GM23338 (cell line): Measurements from ENCODE around the gene RBFOX1. TPM values are rescaled to one million over a fixed set of nuclear protein-coding genes. Genes with fewer than 3 reads are reported as not detected.

Experiments used
- ATAC-seq: fragments of 200-7000 bp; cut with Tn5 transposase; 3 replicates; pipeline ENCODE4 v1.9.1; 2020
- DNase-seq: peaks from one replicate; pipeline ENCODE4 v3.0.0-alpha.2; 2015; ENCODE audit warnings: low spot score
- H2AFZ ChIP-seq: fragments of 200-600 bp; sonication (generic); 2 replicates; pipeline ENCODE4 v1.8.0; 2016; ENCODE audit warnings: antibody characterized with exemption, mild to moderate bottlenecking, moderate library complexity
- H3F3A ChIP-seq: fragments of 200-600 bp; sonication (generic); replicated peaks from 2 replicates; pipeline ENCODE4 v1.8.0; 2017; ENCODE audit warnings: antibody characterized with exemption, mixed run types, low read depth
- H3K27ac ChIP-seq: fragments of 200-600 bp; sonication (generic); 2 replicates; pipeline ENCODE4 v1.6.1; 2016; ENCODE audit warnings: low read depth
- H3K27me3 ChIP-seq: fragments of 200-600 bp; sonication (generic); 2 replicates; pipeline ENCODE4 v1.8.0; 2016; ENCODE audit warnings: mild to moderate bottlenecking, mixed run types, moderate library complexity; ENCODE audit not compliant: insufficient read depth
- H3K36me3 ChIP-seq: fragments of 200-600 bp; sonication (generic); 2 replicates; pipeline ENCODE4 v1.8.0; 2016; ENCODE audit warnings: mild to moderate bottlenecking; ENCODE audit not compliant: insufficient read depth
- H3K4me1 ChIP-seq: fragments of 200-600 bp; sonication (generic); 2 replicates; pipeline ENCODE4 v1.8.0; 2016; ENCODE audit warnings: mild to moderate bottlenecking, moderate library complexity; ENCODE audit not compliant: insufficient read depth
- H3K4me2 ChIP-seq: fragments of 200-600 bp; sonication (generic); 2 replicates; pipeline ENCODE4 v1.7.1; 2017; ENCODE audit warnings: mixed run types
- H3K4me3 ChIP-seq: fragments of 200-600 bp; sonication (generic); 2 replicates; pipeline ENCODE4 v1.6.1; 2016; ENCODE audit warnings: mixed run types
- H3K79me2 ChIP-seq: fragments of 200-600 bp; sonication (generic); replicated peaks from 2 replicates; pipeline ENCODE4 v1.8.0; 2017; ENCODE audit warnings: mild to moderate bottlenecking; ENCODE audit not compliant: insufficient read depth
- H3K9me2 ChIP-seq: fragments of 200-600 bp; sonication (generic); 2 replicates; pipeline ENCODE4 v1.8.0; 2017; ENCODE audit not compliant: insufficient read depth
- H4K20me1 ChIP-seq: fragments of 200-600 bp; sonication (generic); replicated peaks from 2 replicates; pipeline ENCODE4 v1.8.0; 2017; ENCODE audit warnings: mild to moderate bottlenecking; ENCODE audit not compliant: insufficient read depth
- H3K27ac Mint-ChIP-seq: 2 replicates; pipeline ENCODE4 v1.8.0; 2020; ENCODE audit warnings: inconsistent platforms, mild to moderate bottlenecking, moderate library complexity, mixed read lengths
- H3K27me3 Mint-ChIP-seq: 3 replicates; pipeline ENCODE4 v1.8.0; 2022; ENCODE audit warnings: low read depth, mild to moderate bottlenecking, moderate library complexity, mixed read lengths, inconsistent platforms; ENCODE audit not compliant: insufficient read depth, poor library complexity
- H3K36me3 Mint-ChIP-seq: 3 replicates; pipeline ENCODE4 v1.8.0; 2021; ENCODE audit warnings: low read depth, mild to moderate bottlenecking, inconsistent platforms, moderate library complexity, mixed read lengths
- H3K4me1 Mint-ChIP-seq: 3 replicates; pipeline ENCODE4 v1.8.0; 2020; ENCODE audit warnings: mild to moderate bottlenecking, inconsistent platforms, mixed read lengths
- H3K4me3 Mint-ChIP-seq: 3 replicates; pipeline ENCODE4 v1.8.0; 2021; ENCODE audit warnings: moderate library complexity, mild to moderate bottlenecking, inconsistent platforms, mixed read lengths
- H3K9me3 Mint-ChIP-seq: 3 replicates; pipeline ENCODE4 v1.8.0; 2020; ENCODE audit warnings: moderate library complexity, mild to moderate bottlenecking, inconsistent platforms, mixed read lengths
- CREB1 ChIP-seq: fragments of 250-450 bp; sonication (Bioruptor Pico); IDR thresholded peaks from 2 replicates; pipeline ENCODE4 v1.5.0; 2020; ENCODE audit warnings: low read depth, mild to moderate bottlenecking, moderate library complexity
- CTCF ChIP-seq, 2 experiments: fragments of 200-600 bp in 1 of 2; sonication (generic) in 1 of 2; conservative IDR thresholded peaks; 2 replicates each; pipeline versions ENCODE4 v1.5.1 to v1.6.1; 2016 to 2017; ENCODE audit warnings: antibody characterized with exemption in 2 of 2, low read depth in 2 of 2, mild to moderate bottlenecking in 2 of 2, moderate library complexity in 1 of 2
- ETS1 ChIP-seq: IDR thresholded peaks from 2 replicates; pipeline ENCODE4 v1.6.1; 2016; ENCODE audit warnings: antibody characterized with exemption
- EZH2 ChIP-seq: fragments of 200-600 bp; sonication (generic); IDR thresholded peaks from one replicate; pipeline ENCODE4 v1.8.0; 2017; ENCODE audit warnings: antibody characterized with exemption, mild to moderate bottlenecking, low read depth; ENCODE audit not compliant: unreplicated experiment
- EZH2phosphoT487 ChIP-seq: fragments of 200-600 bp; sonication (generic); IDR thresholded peaks from one replicate; pipeline ENCODE4 v1.8.1; 2018; ENCODE audit warnings: antibody characterized with exemption; ENCODE audit not compliant: unreplicated experiment
- JUNB ChIP-seq: IDR thresholded peaks from one replicate; pipeline ENCODE4 v1.6.1; 2016; ENCODE audit warnings: antibody characterized with exemption; ENCODE audit not compliant: unreplicated experiment
- NANOG ChIP-seq: IDR thresholded peaks from 2 replicates; pipeline ENCODE4 v1.6.1; 2016; ENCODE audit warnings: antibody characterized with exemption, borderline replicate concordance
- POLR2AphosphoS5 ChIP-seq: IDR thresholded peaks from 2 replicates; pipeline ENCODE4 v1.6.1; 2016; ENCODE audit warnings: antibody characterized with exemption, low read depth
- REST ChIP-seq: IDR thresholded peaks from one replicate; pipeline ENCODE4 v1.6.1; 2018; ENCODE audit warnings: antibody characterized with exemption; ENCODE audit not compliant: unreplicated experiment
- STAT1 ChIP-seq: IDR thresholded peaks from one replicate; pipeline ENCODE4 v1.6.1; 2016; ENCODE audit warnings: antibody characterized with exemption; ENCODE audit not compliant: unreplicated experiment
- ZNF114 ChIP-seq: fragments of 250-450 bp; sonication (Bioruptor Pico); IDR thresholded peaks from 2 replicates; pipeline ENCODE4 v1.5.0; 2020; ENCODE audit warnings: mild to moderate bottlenecking, moderate library complexity
- ZNF331 ChIP-seq: fragments of 250-450 bp; sonication (Bioruptor Pico); IDR thresholded peaks from 2 replicates; pipeline ENCODE4 v1.5.0; 2020; ENCODE audit warnings: low read depth, mild to moderate bottlenecking, moderate library complexity
- ZNF462 ChIP-seq: fragments of 250-450 bp; sonication (Bioruptor Pico); IDR thresholded peaks from 2 replicates; pipeline ENCODE4 v1.5.0; 2020; ENCODE audit warnings: mild to moderate bottlenecking, moderate library complexity
- polyA plus RNA-seq: library from polyadenylated mRNA; unstranded; fragments of >200 nt; fragmentation: Nextera tagmentation; extraction: Ambion mirVana; gene quantifications from 2 replicates; pipeline ENCODE4 v1.2.1, GENCODE V29; 2016
- total RNA-seq: library from RNA; depleted of rRNA; stranded (reverse); fragments of >200 nt; shearing (Covaris generic); gene quantifications from 2 replicates; pipeline ENCODE4 v1.2.3, GENCODE V29; 2014

The RBFOX1 gene
- total and polyA plus RNA-seq, 2 experiments from 2014 or later, result 2.5 to 3.6 TPM

GRCh38 chr16:7355758-7356157, 23.1 kb downstream of the RBFOX1 start:
- no peaks in the 10 kb centered on the region for H3K36me3 Mint-ChIP-seq
- no peak for DNase-seq
- no peaks in the 10 kb centered on the region for H3K36me3 ChIP-seq
- no peak overlapping the region for H2AFZ ChIP-seq
- peaks cover 7% of the 10 kb centered on the region; the same call in 2 of the 3 replicates for H3K4me1 Mint-ChIP-seq
- no peaks in the 10 kb centered on the region for H3F3A ChIP-seq
- H3K27ac Mint-ChIP-seq, result no peak overlapping the region
- peaks cover 3% of the 10 kb centered on the region for H3K27me3 Mint-ChIP-seq
- no peak overlapping the region for H3K4me3 Mint-ChIP-seq
- ATAC-seq, result no peak
- no peak for TF ChIP-seq EZH2phosphoT487
- TF ChIP-seq REST, result no peak
- no peak for TF ChIP-seq ZNF331
- no peak for TF ChIP-seq STAT1
- TF ChIP-seq ZNF462, result no peak
- no peak for TF ChIP-seq ETS1
- TF ChIP-seq POLR2AphosphoS5, result no peak
- no peak for TF ChIP-seq ZNF114 (CRISPR knock-in tag)
- no peak for TF ChIP-seq CTCF (conservative IDR thresholded peaks at IDR 0.05; ENCODE audit: low read depth in 2 of 2)
- no peak for TF ChIP-seq EZH2
- no peak for TF ChIP-seq CREB1 (CRISPR knock-in tag)
- no peak for TF ChIP-seq NANOG
- TF ChIP-seq JUNB, result no peak
- H3K79me2 ChIP-seq, result no peaks in the 10 kb centered on the region
- no peak overlapping the region for H3K4me2 ChIP-seq
- no peaks in the 10 kb centered on the region for H3K27me3 ChIP-seq
- no peak overlapping the region for H3K4me3 ChIP-seq
- H3K27ac ChIP-seq, result no peak overlapping the region
- H4K20me1 ChIP-seq, result no peaks in the 10 kb centered on the region
- peaks cover 11% of the 10 kb centered on the region; the same call in 1 of the 3 replicates for H3K9me3 Mint-ChIP-seq
- H3K4me1 ChIP-seq, result no peaks in the 10 kb centered on the region
- no peaks in the 10 kb centered on the region for H3K9me2 ChIP-seq
